ENCODE measurements around the gene BDH1.

Gene BDH1

GRCh38 chr3:197597335-197597734 is 41.6 kb upstream of the BDH1 start:
- no peaks in the 10 kb centered on the region for H3F3A ChIP-seq (ENCODE audit: insufficient read depth, low read length)
- no peak overlapping the region for H2AFZ ChIP-seq (ENCODE audit: low read length)
- TF ChIP-seq, protein P1, sequence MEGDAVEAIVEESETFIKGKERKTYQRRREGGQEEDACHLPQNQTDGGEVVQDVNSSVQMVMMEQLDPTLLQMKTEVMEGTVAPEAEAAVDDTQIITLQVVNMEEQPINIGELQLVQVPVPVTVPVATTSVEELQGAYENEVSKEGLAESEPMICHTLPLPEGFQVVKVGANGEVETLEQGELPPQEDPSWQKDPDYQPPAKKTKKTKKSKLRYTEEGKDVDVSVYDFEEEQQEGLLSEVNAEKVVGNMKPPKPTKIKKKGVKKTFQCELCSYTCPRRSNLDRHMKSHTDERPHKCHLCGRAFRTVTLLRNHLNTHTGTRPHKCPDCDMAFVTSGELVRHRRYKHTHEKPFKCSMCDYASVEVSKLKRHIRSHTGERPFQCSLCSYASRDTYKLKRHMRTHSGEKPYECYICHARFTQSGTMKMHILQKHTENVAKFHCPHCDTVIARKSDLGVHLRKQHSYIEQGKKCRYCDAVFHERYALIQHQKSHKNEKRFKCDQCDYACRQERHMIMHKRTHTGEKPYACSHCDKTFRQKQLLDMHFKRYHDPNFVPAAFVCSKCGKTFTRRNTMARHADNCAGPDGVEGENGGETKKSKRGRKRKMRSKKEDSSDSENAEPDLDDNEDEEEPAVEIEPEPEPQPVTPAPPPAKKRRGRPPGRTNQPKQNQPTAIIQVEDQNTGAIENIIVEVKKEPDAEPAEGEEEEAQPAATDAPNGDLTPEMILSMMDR (IDR thresholded peaks at IDR 0.05; ENCODE audit: low read length), result no peak
- TF ChIP-seq EZH2phosphoT487 (IDR thresholded peaks at IDR 0.05; ENCODE audit: low read length), result no peak
- TF ChIP-seq EZH2 (optimal IDR thresholded peaks at IDR 0.05; ENCODE audit: low read depth, low read length), result no peak
- H3K79me2 ChIP-seq (ENCODE audit: low read length), result no peaks in the 10 kb centered on the region
- no peaks in the 10 kb centered on the region for H4K20me1 ChIP-seq (ENCODE audit: insufficient read depth, low read length)
- no peaks in the 10 kb centered on the region for H3K9me2 ChIP-seq (replicated peaks; ENCODE audit: insufficient read depth, low read length)
- H3K27me3 ChIP-seq (replicated peaks; ENCODE audit: insufficient read depth, low read length), result no peaks in the 10 kb centered on the region
- no peak overlapping the region for H3K27ac ChIP-seq (ENCODE audit: low read length)
- H3K9ac ChIP-seq (ENCODE audit: low read length), result no peak overlapping the region
- DNase-seq, result no peak
- H3K4me1 ChIP-seq (ENCODE audit: low read length), result peaks cover 4% of the 10 kb centered on the region
- H3K36me3 ChIP-seq (replicated peaks; ENCODE audit: insufficient read depth, low read length), result no peaks in the 10 kb centered on the region
- no peak overlapping the region for H3K4me2 ChIP-seq (ENCODE audit: low read depth, low read length)
- no peak overlapping the region for H3K4me3 ChIP-seq (ENCODE audit: low read length)
- H3K9me3 ChIP-seq (replicated peaks; ENCODE audit: insufficient read depth, low read length), result no peaks in the 10 kb centered on the region

DNA sequence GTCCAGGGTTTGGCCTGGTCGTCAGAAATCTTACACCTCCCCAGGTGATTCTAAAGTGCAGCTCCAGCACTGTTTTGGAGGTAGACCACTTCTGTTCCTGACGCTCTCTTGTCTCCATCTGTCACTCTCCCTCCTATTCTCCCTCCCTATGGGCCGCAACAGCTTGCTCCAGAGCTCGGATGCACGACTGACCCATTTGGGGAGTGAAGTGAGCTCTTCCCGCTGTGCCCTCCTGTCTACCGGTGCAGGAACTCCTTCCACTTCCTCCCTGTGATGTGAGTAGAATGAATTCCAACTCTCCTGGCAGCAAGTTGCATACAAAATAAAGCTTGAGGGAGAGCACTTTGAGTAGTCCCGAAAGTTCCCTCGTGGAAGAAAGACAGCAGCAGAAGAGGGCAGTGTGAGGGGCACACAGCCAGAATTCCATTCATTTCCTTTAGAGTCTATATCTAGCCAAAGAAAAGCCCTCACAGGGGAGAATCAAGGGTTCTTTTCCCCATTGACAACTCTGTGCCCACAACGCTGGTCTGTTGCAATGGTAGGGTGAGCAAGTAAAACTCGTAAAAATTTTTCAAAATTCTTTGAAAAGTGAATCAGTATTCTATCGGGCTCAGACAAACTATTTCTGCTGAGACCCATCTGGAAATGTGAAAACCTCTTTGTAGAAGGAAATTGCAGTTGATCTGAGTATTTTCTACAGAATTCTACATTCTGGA is 39.9 kb upstream of the BDH1 start:
- Histone ChIP-seq H3K9ac (ENCODE audit: low read length) (no peak overlapping the region), H3K36me3 (replicated peaks; ENCODE audit: insufficient read depth, low read length) (no peaks in the 10 kb centered on the region), H3K79me2 (ENCODE audit: low read length) (no peaks in the 10 kb centered on the region), H3K4me2 (ENCODE audit: low read depth, low read length) (no peak overlapping the region), H3K9me3 (replicated peaks; ENCODE audit: insufficient read depth, low read length) (no peaks in the 10 kb centered on the region), H3K27ac (ENCODE audit: low read length) (no peak overlapping the region), H4K20me1 (ENCODE audit: insufficient read depth, low read length) (no peaks in the 10 kb centered on the region), H3K9me2 (replicated peaks; ENCODE audit: insufficient read depth, low read length) (no peaks in the 10 kb centered on the region), H3K27me3 (replicated peaks; ENCODE audit: insufficient read depth, low read length) (no peaks in the 10 kb centered on the region), H2AFZ (ENCODE audit: low read length) (no peak overlapping the region), H3F3A (ENCODE audit: insufficient read depth, low read length) (no peaks in the 10 kb centered on the region), H3K4me1 (ENCODE audit: low read length) (peaks cover 4% of the 10 kb centered on the region), H3K4me3 (ENCODE audit: low read length) (no peak overlapping the region)
- TF ChIP-seq EZH2 (optimal IDR thresholded peaks at IDR 0.05; ENCODE audit: low read depth, low read length) (no peak), EZH2phosphoT487 (IDR thresholded peaks at IDR 0.05; ENCODE audit: low read length) (no peak)
- TF ChIP-seq, protein P1 (IDR thresholded peaks at IDR 0.05; ENCODE audit: low read length), result no peak
- no peak for DNase-seq

- H3K4me2 ChIP-seq (ENCODE audit: low read depth, low read length), result no peak overlapping the region
- H3K36me3 ChIP-seq (replicated peaks; ENCODE audit: insufficient read depth, low read length), result no peaks in the 10 kb centered on the region
- no peaks in the 10 kb centered on the region for H3K4me1 ChIP-seq (ENCODE audit: low read length)
- H2AFZ ChIP-seq (ENCODE audit: low read length), result no peak overlapping the region
- no peaks in the 10 kb centered on the region for H3K9me2 ChIP-seq (replicated peaks; ENCODE audit: insufficient read depth, low read length)
- H3K27ac ChIP-seq (ENCODE audit: low read length), result no peak overlapping the region
- H3F3A ChIP-seq (ENCODE audit: insufficient read depth, low read length), result no peaks in the 10 kb centered on the region
- no peaks in the 10 kb centered on the region for H3K79me2 ChIP-seq (ENCODE audit: low read length)
- no peak overlapping the region for H3K4me3 ChIP-seq (ENCODE audit: low read length)
- H3K27me3 ChIP-seq (replicated peaks; ENCODE audit: insufficient read depth, low read length), result no peaks in the 10 kb centered on the region
- H3K9ac ChIP-seq (ENCODE audit: low read length), result no peak overlapping the region
- no peaks in the 10 kb centered on the region for H4K20me1 ChIP-seq (ENCODE audit: insufficient read depth, low read length)
- H3K9me3 ChIP-seq (replicated peaks; ENCODE audit: insufficient read depth, low read length), result no peaks in the 10 kb centered on the region
- no peak for TF ChIP-seq EZH2 (optimal IDR thresholded peaks at IDR 0.05; ENCODE audit: low read depth, low read length)
- TF ChIP-seq, protein P1 (IDR thresholded peaks at IDR 0.05; ENCODE audit: low read length), result no peak
- no peak for TF ChIP-seq EZH2phosphoT487 (IDR thresholded peaks at IDR 0.05; ENCODE audit: low read length)
- DNase-seq, result no peak
Measured at GRCh38 chr3:197593046-197593380, 37.2 kb upstream of the BDH1 start.

Measured in MM.1S (cell line).